GM12865 (cell line): ENCODE data around the gene POLR2F.

ENCODE experiments used
- DNase-seq: peaks from one replicate; pipeline ENCODE4 v3.0.0; 2010; ENCODE audit warnings: low read depth
- H3K4me3 ChIP-seq: 2 replicates; pipeline ENCODE4 v1.5.1; 2011; ENCODE audit warnings: mild to moderate bottlenecking, low read depth, low read length, control low read depth
- TF ChIP-seq, protein P1 (sequence below): IDR thresholded peaks from 2 replicates; pipeline ENCODE4 v1.5.1; 2011; ENCODE audit warnings: low read length, control low read depth, low read depth, inconsistent platforms; ENCODE audit not compliant: insufficient read depth; ENCODE audit errors: missing control alignments

POLR2F gene

GRCh38 chr22:37967637-37968451 is 14.3 kb downstream of the POLR2F start:
- no peak for DNase-seq
- H3K4me3 ChIP-seq, result no peak overlapping the region

GRCh38 chr22:37968452-37969251 is 15.2 kb downstream of the POLR2F start:
- no peak overlapping the region for H3K4me3 ChIP-seq
- TF ChIP-seq, protein P1, sequence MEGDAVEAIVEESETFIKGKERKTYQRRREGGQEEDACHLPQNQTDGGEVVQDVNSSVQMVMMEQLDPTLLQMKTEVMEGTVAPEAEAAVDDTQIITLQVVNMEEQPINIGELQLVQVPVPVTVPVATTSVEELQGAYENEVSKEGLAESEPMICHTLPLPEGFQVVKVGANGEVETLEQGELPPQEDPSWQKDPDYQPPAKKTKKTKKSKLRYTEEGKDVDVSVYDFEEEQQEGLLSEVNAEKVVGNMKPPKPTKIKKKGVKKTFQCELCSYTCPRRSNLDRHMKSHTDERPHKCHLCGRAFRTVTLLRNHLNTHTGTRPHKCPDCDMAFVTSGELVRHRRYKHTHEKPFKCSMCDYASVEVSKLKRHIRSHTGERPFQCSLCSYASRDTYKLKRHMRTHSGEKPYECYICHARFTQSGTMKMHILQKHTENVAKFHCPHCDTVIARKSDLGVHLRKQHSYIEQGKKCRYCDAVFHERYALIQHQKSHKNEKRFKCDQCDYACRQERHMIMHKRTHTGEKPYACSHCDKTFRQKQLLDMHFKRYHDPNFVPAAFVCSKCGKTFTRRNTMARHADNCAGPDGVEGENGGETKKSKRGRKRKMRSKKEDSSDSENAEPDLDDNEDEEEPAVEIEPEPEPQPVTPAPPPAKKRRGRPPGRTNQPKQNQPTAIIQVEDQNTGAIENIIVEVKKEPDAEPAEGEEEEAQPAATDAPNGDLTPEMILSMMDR, result no peak
- no peak for DNase-seq

More at GRCh38 chr22:37967637-37968451, 14.3 kb downstream of the POLR2F start:
- TF ChIP-seq, protein P1, result no peak

DNA sequence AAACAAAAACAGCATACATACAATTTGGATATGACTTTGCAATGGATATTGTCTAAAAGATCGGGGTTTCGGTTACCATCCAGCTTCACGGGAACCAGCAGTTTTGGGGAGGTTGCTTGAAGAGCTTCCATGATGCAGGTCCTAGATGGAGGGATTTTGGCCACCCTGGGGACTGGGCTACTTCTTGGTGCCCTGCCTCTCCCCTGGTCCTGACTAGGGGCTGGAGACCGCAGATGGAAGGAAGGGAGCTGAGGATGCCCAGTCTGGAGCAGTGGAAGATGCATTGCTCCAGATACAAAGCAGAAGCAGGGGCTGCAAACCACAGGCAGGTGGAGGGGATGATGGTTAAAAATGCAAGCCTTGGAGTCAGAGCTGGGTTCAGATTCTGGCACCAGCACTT is 17.4 kb downstream of the POLR2F start:
- TF ChIP-seq, protein P1, result no peak
- no peak for DNase-seq
- H3K4me3 ChIP-seq, result no peak overlapping the region

- DNase-seq, result no peak
- TF ChIP-seq, protein P1, result no peak
- H3K4me3 ChIP-seq, result no peak overlapping the region
Measured at GRCh38 chr22:37971475-37972434, 18.3 kb downstream of the POLR2F start.

- TF ChIP-seq, protein P1, result no peak
- no peak for DNase-seq
- H3K4me3 ChIP-seq, result no peak overlapping the region
Measured at GRCh38 chr22:37972527-37972926, 19.0 kb downstream of the POLR2F start.

DNA sequence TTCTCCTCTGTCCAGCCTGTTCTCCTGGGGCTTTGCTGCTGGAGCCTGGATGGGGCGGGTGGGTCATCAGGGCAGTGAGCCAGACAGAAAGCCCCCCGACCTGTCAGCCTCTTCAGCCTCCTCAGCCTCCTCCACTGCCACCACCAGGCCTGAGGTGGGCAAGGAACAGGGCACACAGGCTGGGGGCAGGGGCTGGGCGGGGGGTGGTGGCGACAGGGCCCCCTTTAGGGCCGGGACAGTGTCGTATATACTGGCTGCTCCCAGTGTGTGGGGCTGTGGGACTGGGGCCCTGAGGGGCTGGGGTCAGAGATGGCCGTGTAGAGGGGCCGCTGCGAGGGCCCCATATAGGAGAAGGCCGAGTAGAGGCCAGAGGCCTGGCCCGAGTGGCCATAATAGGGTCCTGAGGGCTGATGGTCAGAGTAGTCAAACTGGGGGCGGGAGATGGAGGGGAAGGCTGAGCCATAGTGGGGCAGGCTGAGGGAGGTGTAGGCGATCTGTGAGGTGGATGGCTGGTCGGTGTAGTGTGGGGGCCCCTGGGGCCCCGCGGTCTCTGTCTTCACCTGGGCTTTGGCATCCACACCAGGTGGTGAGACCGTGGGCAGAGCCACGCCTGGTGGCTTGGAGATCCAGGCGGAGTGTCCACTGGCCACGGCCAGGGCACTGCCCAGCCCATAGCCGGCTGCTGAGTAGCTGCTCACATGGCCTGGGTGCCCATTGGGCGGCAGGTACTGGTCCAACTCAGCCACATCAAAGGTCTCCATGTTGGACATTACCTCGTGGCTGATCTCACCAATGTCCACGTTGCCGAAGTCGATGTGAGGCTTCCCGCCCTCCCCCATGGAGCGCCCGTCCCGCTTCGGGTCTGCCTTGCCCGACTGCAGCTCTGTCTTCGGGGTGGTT is 20.0 kb downstream of the POLR2F start:
- no peak overlapping the region for H3K4me3 ChIP-seq
- TF ChIP-seq, protein P1, result no peak
- no peak for DNase-seq
